SK-N-SH (cell line): ENCODE measurements around the gene ANKRD34A. TPM values are rescaled to one million over a fixed set of nuclear protein-coding genes. Genes with fewer than 3 reads are reported as not detected.

ENCODE experiments used
- CTCF ChIA-PET: fragments of 300-600, 350-600 bp; formaldehyde crosslinking; extraction: SDS; loops from one replicate; lab custom pipeline; 2021; lab: Yijun Ruan, JAX
- POLR2A ChIA-PET: fragments of 350-600 bp; sonication (Branson Sonifier 250); formaldehyde crosslinking; extraction: SDS; loops from one replicate; lab custom pipeline; 2020; ENCODE audit warnings: antibody characterized with exemption, inconsistent platforms; lab: Yijun Ruan, JAX
- DNase-seq: peaks from one replicate; pipeline ENCODE4 v3.0.0; 2012
- H2AFZ ChIP-seq: fragments of 200-600 bp; sonication (generic); 2 replicates; pipeline ENCODE4 v1.8.1; 2016; ENCODE audit warnings: antibody characterized with exemption, mild to moderate bottlenecking, low read depth
- H3F3A ChIP-seq: fragments of 200-600 bp; sonication (generic); replicated peaks from 2 replicates; pipeline ENCODE3; 2016; ENCODE audit warnings: antibody characterized with exemption, mild to moderate bottlenecking; ENCODE audit not compliant: insufficient read depth
- H3K27ac ChIP-seq, 2 experiments: fragments of 200-500 bp in 1 of 2; fragments of 200-600 bp in 1 of 2; sonication (Bioruptor generic) in 1 of 2; sonication (generic), shearing (Covaris generic) in 1 of 2; 2 replicates each; pipeline versions ENCODE4 v1.5.1 to v1.6.1; 2014 to 2016; ENCODE audit warnings: low read depth in 2 of 2, inconsistent platforms in 1 of 2, low read length in 1 of 2, mild to moderate bottlenecking in 1 of 2, mixed read lengths in 1 of 2
- H3K27me3 ChIP-seq: fragments of 200-600 bp; sonication (generic), shearing (Covaris generic); 2 replicates; pipeline ENCODE4 v1.6.1; 2016; ENCODE audit warnings: mixed run types; ENCODE audit not compliant: insufficient read depth
- H3K36me3 ChIP-seq, 2 experiments: fragments of 200-500 bp in 1 of 2; fragments of 200-600 bp in 1 of 2; sonication (Bioruptor generic) in 1 of 2; sonication (generic) in 1 of 2; replicated peaks in 1 of 2; 2 replicates each; pipeline versions ENCODE3 to v1.5.1; 2014 to 2016; ENCODE audit warnings: low read length in 1 of 2, mild to moderate bottlenecking in 1 of 2; ENCODE audit not compliant: insufficient read depth in 2 of 2, control insufficient read depth in 1 of 2
- H3K4me1 ChIP-seq, 2 experiments: fragments of 200-500 bp in 1 of 2; fragments of 200-600 bp in 1 of 2; sonication (Bioruptor generic) in 1 of 2; sonication (generic), shearing (Covaris generic) in 1 of 2; 2 replicates each; pipeline versions ENCODE4 v1.5.1 to v1.6.1; 2014 to 2016; ENCODE audit warnings: low read depth in 1 of 2, low read length in 1 of 2, mixed run types in 1 of 2; ENCODE audit not compliant: insufficient read depth in 2 of 2, control insufficient read depth in 1 of 2
- H3K4me2 ChIP-seq: fragments of 200-600 bp; sonication (generic), shearing (Covaris generic); 2 replicates; pipeline ENCODE4 v1.6.1; 2017; ENCODE audit warnings: mixed run types
- H3K4me3 ChIP-seq, 2 experiments: fragments of 200-500 bp in 1 of 2; fragments of 200-600 bp in 1 of 2; sonication (Bioruptor generic) in 1 of 2; sonication (generic), shearing (Covaris generic) in 1 of 2; 2 replicates each; pipeline versions ENCODE4 v1.5.1 to v1.8.1; 2014 to 2016; ENCODE audit warnings: low read depth in 2 of 2, inconsistent platforms in 1 of 2, low read length in 1 of 2, mild to moderate bottlenecking in 1 of 2, mixed read lengths in 1 of 2, moderate library complexity in 1 of 2
- H3K79me2 ChIP-seq: fragments of 200-600 bp; sonication (generic); 2 replicates; pipeline ENCODE4 v1.8.1; 2017; ENCODE audit warnings: mild to moderate bottlenecking; ENCODE audit not compliant: insufficient read depth
- H3K9ac ChIP-seq: fragments of 200-600 bp; sonication (generic); 2 replicates; pipeline ENCODE4 v1.6.1; 2017; ENCODE audit warnings: mixed run types
- H3K9me2 ChIP-seq: fragments of 200-600 bp; sonication (generic); 2 replicates; pipeline ENCODE4 v1.6.1; 2017; ENCODE audit warnings: mixed run types
- H3K9me3 ChIP-seq: fragments of 200-600 bp; sonication (generic); 2 replicates; pipeline ENCODE4 v1.6.1; 2017; ENCODE audit warnings: mixed run types, mild to moderate bottlenecking, moderate library complexity
- H4K20me1 ChIP-seq: fragments of 200-600 bp; sonication (generic); 2 replicates; pipeline ENCODE4 v1.6.1; 2017; ENCODE audit warnings: mild to moderate bottlenecking, mixed run types; ENCODE audit not compliant: insufficient read depth
- CTCF ChIP-seq: fragments of 200-600 bp; sonication (generic); IDR thresholded peaks from 2 replicates; pipeline ENCODE4 v1.6.1; 2017; ENCODE audit warnings: antibody characterized with exemption, mild to moderate bottlenecking, moderate library complexity
- FOSL2 ChIP-seq: IDR thresholded peaks from 2 replicates; pipeline ENCODE4 v1.4.0; 2012; ENCODE audit warnings: low read depth, mild to moderate bottlenecking, moderate library complexity, borderline replicate concordance
- FOXJ3 ChIP-seq: sonication (generic); formaldehyde crosslinking; IDR thresholded peaks from 2 replicates; pipeline ENCODE4 v1.5.1; 2020; ENCODE audit warnings: mild to moderate bottlenecking, missing genetic modification reagents
- GATA2 ChIP-seq: sonication (generic); formaldehyde crosslinking; IDR thresholded peaks from 2 replicates; pipeline ENCODE4 v1.5.0; 2020; ENCODE audit warnings: mild to moderate bottlenecking, missing genetic modification reagents
- POLR2AphosphoS5 ChIP-seq: IDR thresholded peaks from 2 replicates; pipeline ENCODE4 v1.6.1; 2012; ENCODE audit warnings: low read depth, low read length
- RFX5 ChIP-seq: IDR thresholded peaks from 2 replicates; pipeline ENCODE4 v1.6.1; 2012; ENCODE audit warnings: mild to moderate bottlenecking, improper control_type of control experiment, low read length
- RXRA ChIP-seq: IDR thresholded peaks from 2 replicates; pipeline ENCODE4 v1.4.0; 2012; ENCODE audit warnings: low read depth, mild to moderate bottlenecking, borderline replicate concordance
- SMC3 ChIP-seq: IDR thresholded peaks from 2 replicates; pipeline ENCODE4 v1.6.1; 2012; ENCODE audit warnings: low read depth, low read length, improper control_type of control experiment
- TCF12 ChIP-seq: IDR thresholded peaks from 2 replicates; pipeline ENCODE4 v1.4.0; 2012
- TEAD4 ChIP-seq: IDR thresholded peaks from 2 replicates; pipeline ENCODE4 v1.4.0; 2012; ENCODE audit warnings: mild to moderate bottlenecking, borderline replicate concordance; ENCODE audit not compliant: insufficient read depth
- YY1 ChIP-seq: IDR thresholded peaks from 2 replicates; pipeline ENCODE4 v1.4.0; 2012; ENCODE audit warnings: low read depth, mild to moderate bottlenecking
- ZBTB33 ChIP-seq: IDR thresholded peaks from 2 replicates; pipeline ENCODE4 v1.4.0; 2012; ENCODE audit warnings: low read depth, borderline replicate concordance
- WGBS: methylation state at CpG from one replicate; pipeline ENCODE4 v1.1.6; 2017; ENCODE audit warnings: low lambda C conversion rate; 5-methylcytosine and 5-hydroxymethylcytosine counted together
- polyA plus RNA-seq, 3 experiments: library from polyadenylated mRNA; depleted of rRNA; stranded (reverse); fragments of >200 nt; gene quantifications; 2 replicates each; pipeline ENCODE4 v1.2.3, GENCODE V29; 2012
- TF ChIP-seq, protein P1 (sequence below): fragments of 150-350 bp; IDR thresholded peaks from 2 replicates; pipeline ENCODE4 v1.6.1; 2016; ENCODE audit warnings: mild to moderate bottlenecking, low read depth, low read length

Gene ANKRD34A
- polyA plus RNA-seq, 1 of the 3 experiments (the other 2 are of a cell fraction) = 2.6 TPM

- ChIA-PET POLR2A (no interaction called here), CTCF (interaction anchor here (6.4 to 8.2 kb wide), 2 partner anchors 14 to 34 kb away, joined by 99 to 187 read pairs; no protein-coding TSS in a partner anchor)
- H3K27me3 ChIP-seq = no peaks in the 10 kb centered on the region
- peaks cover 0 to 5% of the 10 kb centered on the region in 2 experiments for H3K36me3 ChIP-seq
- no peak overlapping the region for H2AFZ ChIP-seq
- no peak for TF ChIP-seq TCF12
- TF ChIP-seq CTCF = no peak
- TF ChIP-seq FOSL2 = no peak
- TF ChIP-seq, protein P1, sequence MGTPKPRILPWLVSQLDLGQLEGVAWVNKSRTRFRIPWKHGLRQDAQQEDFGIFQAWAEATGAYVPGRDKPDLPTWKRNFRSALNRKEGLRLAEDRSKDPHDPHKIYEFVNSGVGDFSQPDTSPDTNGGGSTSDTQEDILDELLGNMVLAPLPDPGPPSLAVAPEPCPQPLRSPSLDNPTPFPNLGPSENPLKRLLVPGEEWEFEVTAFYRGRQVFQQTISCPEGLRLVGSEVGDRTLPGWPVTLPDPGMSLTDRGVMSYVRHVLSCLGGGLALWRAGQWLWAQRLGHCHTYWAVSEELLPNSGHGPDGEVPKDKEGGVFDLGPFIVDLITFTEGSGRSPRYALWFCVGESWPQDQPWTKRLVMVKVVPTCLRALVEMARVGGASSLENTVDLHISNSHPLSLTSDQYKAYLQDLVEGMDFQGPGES = no peak
- no peak for TF ChIP-seq YY1
- no peak for TF ChIP-seq SMC3
- no peak for TF ChIP-seq RXRA
- no peak for TF ChIP-seq ZBTB33
- no peak for TF ChIP-seq RFX5
- no peak for TF ChIP-seq GATA2
- no peak for TF ChIP-seq POLR2AphosphoS5
- no peak for TF ChIP-seq TEAD4
- H3K4me3 ChIP-seq = no peak overlapping the region
- H3K9ac ChIP-seq = no peak overlapping the region
- no peaks in the 10 kb centered on the region for H3K9me2 ChIP-seq
- no peak overlapping the region for H3K27ac ChIP-seq
- no peaks in the 10 kb centered on the region for H3K79me2 ChIP-seq
- H4K20me1 ChIP-seq = no peaks in the 10 kb centered on the region
- H3K4me1 ChIP-seq = peaks cover 21 to 23% of the 10 kb centered on the region in 2 experiments
- H3K4me2 ChIP-seq = no peak overlapping the region
- no peak for DNase-seq
- H3K9me3 ChIP-seq = no peaks in the 10 kb centered on the region
- WGBS = 94% methylated on average over 4 of the region's 4 CpGs
- peaks cover 20% of the 10 kb centered on the region for H3F3A ChIP-seq
These were observed 10.8 kb upstream of the ANKRD34A start for GRCh38 chr1:145975216-145975615.

DNA sequence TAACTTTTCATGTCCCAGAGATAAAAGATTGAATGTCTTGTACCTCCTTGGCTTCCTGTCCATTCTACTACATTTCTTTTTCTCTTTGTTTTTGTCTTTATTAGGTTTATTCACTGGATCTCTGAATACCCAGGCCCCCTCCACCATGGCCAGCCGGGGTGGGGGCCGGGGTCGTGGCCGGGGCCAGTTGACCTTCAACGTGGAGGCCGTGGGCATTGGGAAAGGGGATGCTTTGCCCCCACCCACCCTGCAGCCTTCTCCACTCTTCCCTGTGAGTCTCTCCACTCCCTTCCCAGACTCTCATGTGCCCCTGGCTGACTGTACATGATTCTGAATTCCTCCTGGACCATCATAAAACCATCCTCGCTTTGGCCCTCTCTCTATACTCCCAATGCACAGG, 10.3 kb upstream of the ANKRD34A start:
- peaks cover 0 to 5% of the 10 kb centered on the region in 2 experiments for H3K36me3 ChIP-seq
- H3K9ac ChIP-seq = no peak overlapping the region
- CTCF ChIA-PET = interaction anchor here (6.4 to 8.2 kb wide), 2 partner anchors 15 to 34 kb away, joined by 99 to 187 read pairs; no protein-coding TSS in a partner anchor
- DNase-seq = no peak
- no peak overlapping the region for H3K4me3 ChIP-seq
- no peak overlapping the region for H2AFZ ChIP-seq
- H3K4me2 ChIP-seq = no peak overlapping the region
- no peaks in the 10 kb centered on the region for H3K79me2 ChIP-seq
- peaks cover 15% of the 10 kb centered on the region for H3F3A ChIP-seq
- H3K27me3 ChIP-seq = no peaks in the 10 kb centered on the region
- peaks cover 16 to 19% of the 10 kb centered on the region in 2 experiments for H3K4me1 ChIP-seq
- H3K9me2 ChIP-seq = no peaks in the 10 kb centered on the region
- no peaks in the 10 kb centered on the region for H3K9me3 ChIP-seq
- H3K27ac ChIP-seq = no peak overlapping the region
- POLR2A ChIA-PET = no interaction called here
- 86% methylated on average over 7 of the region's 7 CpGs for WGBS
- H4K20me1 ChIP-seq = no peaks in the 10 kb centered on the region
- TF ChIP-seq FOXJ3 (CRISPR knock-in tag) = no peak
